Right ventricle myocardium superior (tissue), 1 donor: ENCODE measurements around the gene CFAP52. TPM values are rescaled to one million over a fixed set of nuclear protein-coding genes. Genes with fewer than 3 reads are reported as not detected.
A peak's percentile ranks its signal among the peaks of the same experiment; 100 is the strongest.
"Not testable (repeated sequence)": the region's sequence is repeated elsewhere in the genome, so short reads cannot be mapped to it uniquely, and the experiment has no call there.

Source experiments
- ATAC-seq: fragments of 200-7000 bp; cut with Tn5 transposase; one replicate; pipeline ENCODE4 v1.9.1; 2020; ENCODE audit warnings: mild to moderate bottlenecking; ENCODE audit not compliant: poor library complexity
- DNase-seq: peaks from one replicate; pipeline ENCODE4 v3.0.0-alpha.2; 2020
- intact Hi-C: fragments of 100-400 bp; cut with DNase I; formaldehyde crosslinking; loops from one replicate; pipeline ENCODE4 v1.11.2; 2022
- long read RNA-seq: library from polyadenylated mRNA; unstranded; transcript quantifications from one replicate; pipeline ENCODE4 v2.0.0, GENCODE V29; 2021
- total RNA-seq: library from RNA; stranded (reverse); fragmentation: NEBNext Ultra II Directional; extraction: Animal tissue kit (Norgen Biotek cat#: 25700); gene quantifications from one replicate; pipeline ENCODE4 v1.2.1, GENCODE V29; 2021
- donor health status: DM: no; HTN: yes; CAD: no; lungs with severe emphysema.

The CFAP52 gene, protein sequence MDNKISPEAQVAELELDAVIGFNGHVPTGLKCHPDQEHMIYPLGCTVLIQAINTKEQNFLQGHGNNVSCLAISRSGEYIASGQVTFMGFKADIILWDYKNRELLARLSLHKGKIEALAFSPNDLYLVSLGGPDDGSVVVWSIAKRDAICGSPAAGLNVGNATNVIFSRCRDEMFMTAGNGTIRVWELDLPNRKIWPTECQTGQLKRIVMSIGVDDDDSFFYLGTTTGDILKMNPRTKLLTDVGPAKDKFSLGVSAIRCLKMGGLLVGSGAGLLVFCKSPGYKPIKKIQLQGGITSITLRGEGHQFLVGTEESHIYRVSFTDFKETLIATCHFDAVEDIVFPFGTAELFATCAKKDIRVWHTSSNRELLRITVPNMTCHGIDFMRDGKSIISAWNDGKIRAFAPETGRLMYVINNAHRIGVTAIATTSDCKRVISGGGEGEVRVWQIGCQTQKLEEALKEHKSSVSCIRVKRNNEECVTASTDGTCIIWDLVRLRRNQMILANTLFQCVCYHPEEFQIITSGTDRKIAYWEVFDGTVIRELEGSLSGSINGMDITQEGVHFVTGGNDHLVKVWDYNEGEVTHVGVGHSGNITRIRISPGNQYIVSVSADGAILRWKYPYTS
- 0.38 TPM for total RNA-seq
- long read RNA-seq: 0 reads

DNA sequence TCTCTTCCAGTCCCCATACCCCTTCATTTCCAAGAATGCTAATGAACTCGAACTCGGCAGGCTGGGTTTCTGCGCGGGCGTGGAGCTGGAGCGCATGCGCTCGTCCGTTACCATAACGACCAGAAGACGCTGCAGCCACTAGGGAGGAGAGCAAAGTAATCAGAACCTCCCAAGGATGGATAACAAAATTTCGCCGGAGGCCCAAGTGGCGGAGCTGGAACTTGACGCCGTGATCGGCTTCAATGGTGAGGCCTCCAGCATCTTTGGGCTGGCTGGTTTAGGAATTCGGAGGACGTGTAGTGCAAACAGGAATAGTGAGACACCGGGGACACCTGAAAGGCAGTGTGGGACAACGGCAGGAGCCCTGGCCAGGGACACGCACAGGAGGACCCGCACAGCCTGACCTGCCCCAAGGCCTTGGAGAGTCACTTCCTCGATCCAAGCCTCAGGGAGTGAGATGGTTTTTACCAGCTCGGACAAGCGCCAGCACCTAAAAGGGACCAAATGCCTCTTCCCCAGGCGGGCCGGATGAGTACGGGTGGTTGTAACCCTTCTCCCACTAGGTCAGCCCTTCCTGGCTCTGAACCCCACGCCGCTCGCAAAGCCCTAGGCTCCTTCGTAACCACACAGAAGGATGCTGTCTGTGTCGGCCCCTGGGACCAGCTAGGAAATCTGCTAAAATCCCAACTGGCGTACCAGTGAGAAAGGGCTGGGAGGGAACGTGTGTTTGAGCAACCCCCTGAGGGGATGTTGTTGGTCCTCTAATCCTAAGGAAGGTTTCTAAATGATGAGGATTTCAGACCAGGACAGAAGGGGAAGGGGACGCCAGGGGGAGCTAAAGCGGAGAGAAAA lies at the start of gene CFAP52:
TSS of gene CFAP52 (plus strand) at position 122 of the 852 bp plus-strand sequence. CDS start at position 176, 54 bp downstream.
- ATAC-seq (peak; percentile 92), DNase-seq (peak; percentile 86)
- intact Hi-C loops: no loop called here

DNA sequence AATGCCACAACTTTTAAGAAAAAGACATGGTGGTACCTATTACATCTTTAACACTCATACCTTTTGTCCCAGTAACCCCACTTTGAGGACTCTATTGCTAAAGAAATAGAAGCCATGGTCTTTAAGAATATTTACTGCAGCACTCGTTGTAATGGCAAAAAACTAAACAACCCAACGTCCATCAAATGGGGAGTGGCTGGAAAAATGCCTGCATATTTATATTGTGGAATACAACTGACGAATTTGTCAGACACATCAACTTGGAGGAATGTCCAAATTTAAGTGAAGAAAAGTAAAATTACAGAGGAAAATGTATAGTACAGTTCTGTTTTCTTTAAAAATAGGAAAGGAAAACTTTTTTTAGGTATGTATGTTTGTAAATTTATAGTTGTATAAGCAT lies 48.7 kb upstream of the CFAP52 start:
- intact Hi-C loops: no loop called here
- ATAC-seq (no peak), DNase-seq (no peak)

DNA sequence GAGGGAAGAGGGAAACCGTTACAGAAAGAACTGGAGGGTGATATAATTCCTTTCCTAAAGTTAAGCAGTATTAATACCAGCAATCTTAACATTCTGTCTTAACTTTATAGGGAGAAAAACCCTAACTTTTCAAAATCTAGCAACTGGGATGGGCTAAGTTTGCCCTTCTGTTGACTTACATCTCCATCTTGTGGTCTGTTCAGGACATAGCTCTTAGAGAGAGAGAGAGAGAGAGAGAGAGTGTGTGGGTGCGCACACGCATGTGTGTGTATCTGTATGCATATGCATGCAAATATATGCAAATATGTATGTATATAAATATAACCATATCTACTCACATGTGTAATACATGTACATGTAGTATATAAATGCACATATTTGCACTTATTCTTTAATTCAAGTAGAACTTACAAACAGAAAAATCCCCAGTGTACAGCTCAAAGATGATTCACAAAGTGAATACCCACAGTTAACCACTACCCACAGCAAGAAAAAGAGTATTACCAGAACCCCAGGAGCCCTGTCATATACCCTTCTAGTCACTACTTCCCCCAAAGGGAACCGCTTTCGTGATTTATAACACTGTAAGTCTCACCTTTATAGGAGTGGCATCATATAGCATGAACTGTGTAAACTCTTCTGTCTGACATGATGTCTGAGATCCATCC lies 47.3 kb upstream of the CFAP52 start:
- intact Hi-C loops: no loop called here
- DNase-seq (no peak), ATAC-seq (no peak)

DNA sequence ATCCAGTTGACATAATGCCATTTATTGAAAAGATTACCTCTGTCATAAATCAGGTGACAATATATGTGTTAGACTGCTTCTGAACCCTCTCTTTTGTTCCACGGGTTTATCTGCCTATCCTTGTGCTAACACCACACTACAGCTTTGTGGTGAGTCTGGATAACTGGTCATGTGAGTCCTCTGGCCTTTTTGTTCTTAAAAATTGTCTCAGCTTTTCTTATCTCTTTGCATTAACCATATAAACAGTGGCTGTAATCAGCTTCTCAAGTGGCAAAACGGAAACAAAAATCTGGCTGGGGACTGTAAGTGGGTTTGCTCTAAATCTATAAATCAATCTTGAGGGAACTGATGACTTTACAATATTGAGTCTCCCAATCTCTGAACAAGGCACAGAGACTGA lies 45.4 kb upstream of the CFAP52 start:
- ATAC-seq (no peak), DNase-seq (no peak)
- intact Hi-C loops: no loop called here

DNA sequence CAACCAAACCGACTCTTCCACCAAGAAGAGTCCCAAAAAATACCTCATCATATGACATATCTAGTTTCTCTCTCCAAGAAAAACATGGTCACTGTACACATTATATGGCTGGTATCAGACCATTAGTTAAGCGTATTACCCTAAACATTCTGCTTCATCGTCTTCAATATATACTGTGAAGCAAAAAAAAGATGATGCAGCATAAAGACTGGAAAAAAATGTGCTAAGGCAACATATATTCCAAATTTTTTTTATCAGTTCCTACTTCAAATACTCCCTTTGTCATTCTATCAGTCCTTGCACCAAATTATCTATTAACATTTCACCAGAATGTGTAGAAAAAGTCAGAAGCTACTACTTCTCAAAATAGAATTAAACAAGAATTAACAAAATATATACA lies 43.7 kb upstream of the CFAP52 start:
- intact Hi-C loops: no loop called here
- ATAC-seq (no peak), DNase-seq (no peak)

DNA sequence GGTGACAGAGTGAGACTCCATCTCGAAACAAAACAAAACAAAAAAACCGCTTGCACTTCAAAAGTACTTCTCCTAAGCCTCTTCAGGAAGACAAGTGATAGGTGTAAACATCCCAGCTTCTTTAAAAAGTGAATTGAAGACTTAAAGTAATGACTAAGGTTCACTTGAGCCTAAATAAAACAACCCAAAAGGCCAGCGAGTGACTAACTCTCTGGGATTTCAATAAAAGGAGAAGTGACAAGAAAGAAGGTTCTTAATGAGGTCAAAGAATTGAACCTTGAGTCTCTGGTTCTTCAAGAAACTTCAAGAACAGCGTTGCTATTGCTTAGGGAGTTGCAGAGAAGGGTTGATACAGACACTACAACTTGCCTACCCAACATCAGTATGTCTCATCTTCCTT lies 43.0 kb upstream of the CFAP52 start:
- DNase-seq (no peak), ATAC-seq (no peak)
- intact Hi-C loops: no loop called here

DNA sequence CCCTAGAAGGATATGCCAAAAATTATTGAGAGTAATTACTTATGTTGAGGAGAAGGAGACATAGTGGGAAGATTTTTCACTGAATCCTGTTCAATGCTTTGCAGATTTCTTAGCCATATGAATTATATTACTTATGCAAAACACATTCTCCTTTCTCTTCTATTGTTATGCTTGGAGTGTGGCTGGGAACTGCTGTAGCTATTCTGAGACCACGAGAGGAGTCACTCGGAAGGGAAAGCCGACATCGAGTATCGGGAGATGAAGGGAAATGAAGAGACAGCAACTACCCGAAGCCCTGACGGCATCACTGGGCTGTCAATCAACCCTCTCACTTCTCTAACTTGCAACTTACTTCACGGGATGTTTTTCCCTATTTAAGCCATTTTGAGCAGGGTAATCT lies 40.4 kb upstream of the CFAP52 start:
- DNase-seq (no peak), ATAC-seq (no peak)
- intact Hi-C loops: no loop called here

DNA sequence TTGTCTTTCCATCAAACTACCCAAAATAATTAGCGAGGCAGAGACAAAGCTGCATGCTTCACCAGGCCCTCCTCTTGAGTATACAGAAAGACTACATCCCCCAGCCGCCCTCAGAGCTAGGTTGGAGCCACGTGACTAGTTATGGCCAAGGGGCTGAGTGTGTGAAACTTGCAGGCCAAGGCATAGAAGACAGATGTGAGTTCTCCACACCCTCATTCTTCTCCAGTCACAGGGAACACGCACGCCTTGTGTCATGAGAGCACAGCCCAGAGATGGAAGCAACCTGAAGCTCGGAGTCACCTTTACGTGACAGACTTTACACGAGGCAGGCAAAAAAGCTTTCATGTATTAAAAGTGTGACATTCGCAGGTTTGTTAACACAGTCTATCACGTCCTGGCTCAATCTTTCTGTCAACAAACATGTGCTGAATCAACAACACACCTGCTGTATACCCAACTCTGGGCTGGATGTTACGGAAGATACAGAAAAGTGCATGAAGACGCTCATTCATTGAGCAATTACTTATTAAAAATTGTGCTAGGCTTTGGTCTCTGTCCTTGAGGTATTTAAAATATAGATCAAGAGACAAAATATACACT lies 39.2 kb upstream of the CFAP52 start:
- DNase-seq (no peak), ATAC-seq (no peak)
- intact Hi-C loops: no loop called here

DNA sequence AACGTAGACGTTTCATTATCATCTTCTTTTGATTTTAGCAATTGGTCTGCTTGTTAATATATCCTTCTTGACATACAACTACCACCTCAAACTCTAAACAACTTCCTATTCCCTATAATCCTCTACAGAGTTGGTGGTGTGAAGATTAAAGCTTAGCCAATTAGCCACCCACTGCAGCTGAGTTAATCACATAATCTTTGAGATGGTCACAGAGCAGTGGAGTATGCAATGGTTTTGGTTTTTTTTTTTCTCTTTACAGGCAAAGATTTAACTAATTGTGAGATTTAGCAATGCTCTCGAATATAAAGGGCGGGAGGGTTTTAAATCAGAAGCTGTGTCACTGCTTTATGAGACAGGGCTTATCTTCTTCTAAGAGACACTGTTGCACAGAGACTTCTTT lies 37.8 kb upstream of the CFAP52 start:
- intact Hi-C loops: no loop called here

DNA sequence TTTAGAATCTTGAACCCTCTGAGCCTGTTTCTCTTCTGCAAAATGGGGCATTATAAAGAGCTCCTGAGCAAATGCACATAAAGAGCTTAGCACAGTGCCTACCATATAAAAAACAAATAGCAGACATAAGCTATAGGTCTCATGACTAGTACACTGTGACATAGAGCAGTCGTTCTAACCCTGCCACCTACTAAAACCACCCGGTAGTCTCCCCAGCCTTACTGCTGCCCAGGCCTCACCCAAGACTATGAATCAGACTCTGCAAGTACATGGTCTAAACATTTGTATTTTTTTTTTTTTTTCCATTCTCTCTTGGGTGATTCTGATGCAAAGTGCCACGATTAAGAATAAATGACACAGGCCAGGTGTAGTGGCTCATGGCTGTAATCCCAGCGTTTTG lies 34.7 kb upstream of the CFAP52 start:
- intact Hi-C loops: no loop called here
- DNase-seq: no peak
- no peak for ATAC-seq

More for the DNA sequence above, 37.8 kb upstream of the CFAP52 start:
- no peak for ATAC-seq
- no peak for DNase-seq

DNA sequence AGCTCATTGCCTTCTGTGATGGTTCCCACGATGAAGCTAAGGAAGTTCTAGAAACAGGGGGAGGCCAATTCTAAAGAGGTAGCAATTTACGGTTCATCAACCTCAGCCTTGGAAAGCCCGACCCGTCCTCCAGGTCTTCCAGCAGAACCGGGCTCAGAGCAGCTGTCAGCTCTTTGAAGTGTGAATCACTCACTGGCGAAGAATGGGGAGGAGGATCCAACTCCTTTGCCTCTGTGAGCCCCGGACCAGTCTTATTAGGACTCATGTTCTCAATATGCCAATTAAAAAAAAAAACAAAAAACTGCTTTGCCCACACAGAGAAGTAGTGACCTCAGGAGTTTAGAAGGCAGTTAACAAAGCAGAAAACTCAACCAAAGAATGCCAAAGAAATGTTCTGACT lies 32.2 kb upstream of the CFAP52 start:
- DNase-seq (no peak), ATAC-seq (peak; percentile 45)
- intact Hi-C loops: no loop called here

DNA sequence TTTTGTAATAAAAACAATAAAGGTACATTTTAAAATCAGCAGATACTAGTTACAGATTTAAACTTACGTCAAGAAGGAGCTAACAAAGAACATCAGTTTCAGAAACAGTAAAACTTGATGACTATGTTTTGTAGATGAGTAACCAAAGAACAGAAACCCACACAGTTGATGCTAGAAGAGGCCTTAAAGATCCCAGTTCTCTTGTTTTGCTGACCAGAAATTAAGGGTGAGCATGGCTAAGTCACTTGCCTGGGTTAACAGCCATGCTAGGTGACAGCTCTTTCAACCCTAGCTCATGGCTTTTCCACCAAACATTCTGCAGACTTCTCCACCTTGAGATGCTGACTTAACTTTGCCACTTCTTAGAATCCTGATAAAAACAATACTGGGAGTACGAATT lies 27.2 kb upstream of the CFAP52 start:
- ATAC-seq (no peak), DNase-seq (no peak)
- intact Hi-C loops: no loop called here

DNA sequence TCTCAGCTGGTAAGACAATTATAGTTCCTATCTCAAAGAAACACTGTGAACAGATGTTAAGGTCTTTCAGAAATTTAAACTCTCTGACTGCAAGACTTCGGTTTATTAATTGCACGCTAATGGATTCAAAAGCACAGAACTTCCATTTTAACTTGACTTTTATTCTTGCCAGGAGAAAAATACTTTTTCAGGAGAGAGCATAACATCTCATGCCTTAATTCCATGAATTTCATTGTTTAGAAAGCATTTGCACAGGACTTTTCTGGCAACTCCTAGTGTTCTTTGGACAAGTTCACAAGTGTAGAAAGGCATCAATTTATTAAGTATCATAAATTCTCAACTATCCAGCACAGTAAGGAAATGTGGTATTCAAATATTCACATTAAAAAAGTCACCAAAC lies 23.3 kb upstream of the CFAP52 start:
- intact Hi-C loops: no loop called here
- no peak for DNase-seq
- no peak for ATAC-seq

DNA sequence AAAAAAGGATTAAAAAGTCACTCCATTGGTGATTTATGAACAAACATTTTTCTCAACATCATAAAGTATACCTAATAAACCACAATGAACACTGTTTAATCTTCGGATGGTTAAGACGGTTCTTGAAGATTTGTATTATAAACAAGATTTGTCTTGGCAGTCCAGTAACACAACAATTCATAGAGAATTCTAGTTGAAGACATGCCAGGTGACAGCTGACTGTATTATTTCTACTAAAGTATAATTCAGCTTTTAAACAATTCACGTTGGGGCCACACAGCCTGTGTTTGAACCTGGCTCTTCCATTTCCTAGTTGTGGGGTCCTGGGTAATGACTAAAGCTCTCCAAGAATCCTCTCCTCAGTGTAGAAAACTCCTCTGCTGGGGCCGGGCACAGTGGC lies 22.8 kb upstream of the CFAP52 start:
- ATAC-seq: no peak
- intact Hi-C loops: no loop called here

DNA sequence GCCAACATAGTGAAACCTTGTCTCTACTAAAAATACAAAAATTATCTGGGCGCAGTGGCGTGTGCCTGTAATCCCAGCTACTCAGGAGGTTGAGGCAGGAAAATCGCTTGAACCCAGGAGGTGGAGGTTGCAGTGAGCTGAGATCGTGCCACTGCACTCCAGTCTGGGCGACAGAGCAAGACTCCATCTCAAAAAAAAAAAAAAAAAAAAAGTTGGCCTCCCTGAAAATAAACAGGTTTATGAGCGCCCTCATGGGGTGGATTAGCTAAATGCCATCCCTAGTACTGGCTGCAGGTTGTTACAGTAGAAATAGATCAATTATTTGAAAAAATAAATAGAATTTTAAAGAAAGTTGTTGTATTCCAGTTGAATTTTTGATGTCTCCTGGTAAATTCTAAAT lies 21.7 kb upstream of the CFAP52 start:
- intact Hi-C loops, DNase-seq, ATAC-seq: not testable (repeated sequence)

More for the DNA sequence above, 22.8 kb upstream of the CFAP52 start:
- DNase-seq: no peak

DNA sequence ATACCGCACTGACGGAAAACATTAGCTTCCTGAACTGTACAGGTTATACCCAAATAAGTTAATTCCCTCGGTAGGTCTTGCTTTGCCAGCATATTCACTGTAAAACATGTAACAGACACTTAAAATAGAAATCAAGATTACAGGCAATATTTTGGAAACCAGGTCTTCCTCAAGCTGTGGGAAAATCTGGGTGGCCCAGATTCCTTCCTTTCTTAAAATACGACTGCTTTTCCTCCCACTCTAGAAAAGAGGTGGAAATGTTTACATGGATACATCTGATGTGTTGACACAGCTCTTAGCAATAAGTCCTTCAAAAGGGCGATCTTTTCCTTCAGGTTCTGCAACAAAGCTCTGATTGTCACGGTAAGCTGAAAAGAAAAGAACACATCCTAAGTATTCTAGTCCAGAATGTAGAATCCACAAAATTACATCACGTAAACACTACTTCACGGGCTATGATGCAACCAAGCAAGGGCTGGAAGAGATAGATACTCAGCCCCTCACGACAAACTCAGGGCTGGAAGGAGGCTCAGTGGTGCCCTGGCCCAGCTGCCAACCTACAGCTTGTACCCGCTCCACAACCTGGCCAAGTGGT lies 19.2 kb upstream of the CFAP52 start:
- DNase-seq (no peak), ATAC-seq (no peak)
- intact Hi-C loops: no loop called here

DNA sequence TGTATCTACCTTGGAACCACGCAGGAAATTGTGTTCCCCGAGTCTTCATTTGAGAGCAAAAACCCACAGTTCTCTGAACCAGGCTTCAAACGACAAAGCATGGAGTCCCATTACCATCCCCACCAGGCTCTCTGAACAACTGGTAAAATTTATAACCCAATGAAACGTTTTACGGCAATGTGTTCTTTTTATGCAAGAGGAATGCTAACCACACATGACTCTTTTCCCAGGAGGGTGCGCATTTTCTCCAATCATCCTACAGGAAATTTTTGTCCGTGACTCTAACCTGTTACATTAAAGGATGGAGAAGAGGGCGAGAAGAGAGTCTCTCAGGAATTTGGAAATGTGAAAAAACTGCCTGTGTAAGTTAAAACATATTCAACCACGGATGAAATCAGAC lies 18.6 kb upstream of the CFAP52 start:
- DNase-seq (no peak), ATAC-seq (no peak)
- intact Hi-C loops: no loop called here

DNA sequence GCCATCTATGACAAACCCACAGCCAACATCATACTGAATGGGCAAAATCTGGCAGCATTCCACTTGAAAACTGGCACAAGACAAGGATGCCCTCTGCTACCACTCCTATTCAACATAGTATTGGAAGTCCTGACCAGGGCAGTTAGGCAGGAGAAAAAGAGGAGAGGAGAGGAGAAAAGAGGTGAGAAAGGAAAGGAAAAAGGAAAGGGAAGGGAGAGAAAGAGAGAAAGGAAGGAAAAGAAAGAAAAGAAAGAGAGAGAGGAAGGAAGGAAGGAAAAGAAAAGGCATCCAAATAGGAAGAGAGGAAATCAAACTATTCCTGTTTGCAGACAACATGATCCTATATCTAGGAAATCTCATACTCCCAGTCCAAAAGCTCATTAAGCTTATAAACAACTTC lies 12.3 kb upstream of the CFAP52 start:
- intact Hi-C loops: no loop called here
- ATAC-seq: no peak
- DNase-seq: no peak
